ENCODE measurements around the gene CYLD. TPM values are rescaled to one million over a fixed set of nuclear protein-coding genes. Genes with fewer than 3 reads are reported as not detected.

CYLD gene
- total RNA-seq, 1 donor from 2014 or later: 39.5 TPM

Small RNAs within 50 kb of the gene (microRNA-seq; reads per million reads assigned to microRNA genes)
- gene MIR3181: not detected

Other genes starting within 250 kb of the CYLD start
- 0.40 TPM for gene NKD1, start 193.7 kb upstream of the CYLD start, total RNA-seq
- gene SNX20, start 60.8 kb upstream of the CYLD start, total RNA-seq: 0.75 TPM
- gene NOD2, start 48.5 kb upstream of the CYLD start, total RNA-seq: 0.40 TPM

Data from cardiac septum (tissue), 1 donor.